ENCODE data around the gene ATXN1.

Gene ATXN1

DNA sequence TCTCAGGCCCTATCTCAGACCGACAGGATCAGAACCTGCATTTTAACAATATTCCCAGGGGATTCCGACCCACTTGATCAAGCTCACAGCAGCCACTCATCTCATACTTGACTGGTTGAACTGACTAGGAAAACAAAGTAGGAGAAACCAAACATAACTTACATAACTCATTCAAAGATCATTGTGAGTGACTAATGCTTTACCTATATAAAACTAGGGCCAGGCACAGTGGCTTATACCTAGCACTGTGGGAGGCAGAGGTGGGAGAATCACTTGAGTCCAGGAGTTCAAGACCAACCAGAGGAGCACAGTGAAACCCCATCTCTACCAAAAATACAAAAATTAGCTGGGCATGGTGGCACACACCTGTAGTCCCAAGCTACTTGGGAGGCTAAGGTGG lies 251.0 kb downstream of the ATXN1 start:
- no peaks in the 10 kb centered on the region for H4K20me1 ChIP-seq
- H3K9me3 ChIP-seq, result no peaks in the 10 kb centered on the region
- H3K4me2 ChIP-seq, result no peak overlapping the region
- no peaks in the 10 kb centered on the region for H3K36me3 ChIP-seq
- no peaks in the 10 kb centered on the region for H3K27me3 ChIP-seq
- TF ChIP-seq Cebpa-rat (IDR thresholded peaks at IDR 0.05), result no peak
- no peak overlapping the region for H3K4me3 ChIP-seq
- H3K4me1 ChIP-seq, result peaks cover 21% of the 10 kb centered on the region
- H3K27ac ChIP-seq, result no peak overlapping the region
- H3K9ac ChIP-seq, result no peak overlapping the region

DNA sequence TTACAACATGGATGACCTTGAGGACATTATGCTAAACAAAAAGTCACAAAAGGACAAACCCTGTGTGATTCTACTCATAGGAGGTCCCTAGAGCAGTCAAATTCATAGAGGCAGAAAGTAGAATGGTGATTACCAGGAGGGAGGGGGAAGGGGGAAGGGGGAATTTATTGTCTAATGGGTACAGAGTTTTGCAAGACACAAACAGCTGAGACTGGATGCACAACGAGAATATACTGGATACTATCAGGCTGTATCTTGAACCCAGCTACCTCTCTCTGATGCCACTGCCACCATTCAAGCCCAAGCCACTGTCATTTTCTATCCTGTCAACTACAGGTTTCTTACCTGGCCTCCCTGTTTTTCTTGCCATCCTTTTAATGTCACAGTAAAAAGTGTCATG lies 252.3 kb downstream of the ATXN1 start:
- Histone ChIP-seq H3K9me3 (no peaks in the 10 kb centered on the region), H3K27me3 (no peaks in the 10 kb centered on the region), H4K20me1 (no peaks in the 10 kb centered on the region), H3K36me3 (no peaks in the 10 kb centered on the region), H3K9ac (no peak overlapping the region), H3K27ac (no peak overlapping the region), H3K4me1 (peaks cover 34% of the 10 kb centered on the region), H3K4me3 (no peak overlapping the region), H3K4me2 (no peak overlapping the region)
- no peak for TF ChIP-seq Cebpa-rat (IDR thresholded peaks at IDR 0.05)

DNA sequence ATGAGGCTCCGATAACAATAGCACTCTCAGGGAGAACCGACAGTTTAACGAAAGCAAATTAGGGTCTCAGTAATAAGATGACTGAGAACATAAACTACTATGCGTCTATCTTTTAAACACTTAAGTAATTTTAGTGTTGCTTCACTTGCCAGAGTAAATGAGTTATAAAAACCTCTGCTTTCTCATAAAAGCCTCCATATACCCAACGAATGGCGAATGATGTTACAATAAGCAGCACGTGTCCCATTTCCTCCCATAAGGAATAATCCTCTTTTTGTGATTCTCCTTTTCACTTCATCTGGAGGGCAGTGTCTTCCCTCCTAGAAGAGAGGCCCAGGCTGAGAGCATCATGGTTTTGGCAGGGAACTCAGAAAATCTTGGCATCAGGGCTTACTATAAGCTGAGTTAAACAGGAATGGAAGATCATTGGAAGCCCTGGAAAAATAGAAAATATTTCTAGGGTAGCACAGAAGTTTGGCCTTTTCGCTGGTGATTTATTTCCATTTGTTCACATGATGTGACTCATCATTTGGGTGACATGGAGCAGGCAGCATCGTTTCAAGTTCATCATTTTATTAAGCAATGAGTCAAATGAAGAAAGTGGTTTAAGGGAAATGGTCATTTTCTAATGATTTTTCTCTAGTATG lies 255.4 kb downstream of the ATXN1 start:
- Histone ChIP-seq H4K20me1 (no peaks in the 10 kb centered on the region), H3K27ac (no peak overlapping the region), H3K4me1 (peaks cover 19% of the 10 kb centered on the region), H3K4me3 (no peak overlapping the region), H3K4me2 (no peak overlapping the region), H3K27me3 (no peaks in the 10 kb centered on the region), H3K36me3 (no peaks in the 10 kb centered on the region), H3K9ac (no peak overlapping the region), H3K9me3 (no peaks in the 10 kb centered on the region)
- no peak for TF ChIP-seq Cebpa-rat (IDR thresholded peaks at IDR 0.05)

DNA sequence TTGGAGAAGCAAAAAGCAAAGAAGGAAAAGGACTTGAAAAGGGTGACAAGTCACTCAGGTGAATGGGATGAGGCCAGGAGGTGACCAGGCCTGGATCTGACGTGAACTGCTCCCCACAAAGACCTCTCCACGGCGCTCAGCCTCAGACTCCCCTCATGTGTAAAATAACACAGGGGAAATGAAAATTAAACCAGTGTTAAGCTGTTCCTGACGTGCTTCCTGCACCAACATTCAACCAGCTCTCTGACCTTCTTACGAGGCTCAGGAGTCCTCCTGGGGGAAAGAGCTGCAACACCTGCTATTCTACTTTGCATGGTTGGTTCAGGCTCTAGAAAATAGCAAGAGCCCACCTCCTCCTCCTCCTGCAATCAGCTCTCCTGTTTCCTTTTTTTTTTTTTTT lies 256.7 kb downstream of the ATXN1 start:
- no peak overlapping the region for H3K27ac ChIP-seq
- no peaks in the 10 kb centered on the region for H4K20me1 ChIP-seq
- H3K4me1 ChIP-seq, result peaks cover 19% of the 10 kb centered on the region
- peak overlapping the region; percentile 71 for H3K4me2 ChIP-seq
- H3K4me3 ChIP-seq, result no peak overlapping the region
- no peaks in the 10 kb centered on the region for H3K9me3 ChIP-seq
- H3K27me3 ChIP-seq, result no peaks in the 10 kb centered on the region
- H3K9ac ChIP-seq, result peak overlapping the region; percentile 20; the same call in 1 of the 2 replicates
- H3K36me3 ChIP-seq, result no peaks in the 10 kb centered on the region
- no peak for TF ChIP-seq Cebpa-rat (IDR thresholded peaks at IDR 0.05)

DNA sequence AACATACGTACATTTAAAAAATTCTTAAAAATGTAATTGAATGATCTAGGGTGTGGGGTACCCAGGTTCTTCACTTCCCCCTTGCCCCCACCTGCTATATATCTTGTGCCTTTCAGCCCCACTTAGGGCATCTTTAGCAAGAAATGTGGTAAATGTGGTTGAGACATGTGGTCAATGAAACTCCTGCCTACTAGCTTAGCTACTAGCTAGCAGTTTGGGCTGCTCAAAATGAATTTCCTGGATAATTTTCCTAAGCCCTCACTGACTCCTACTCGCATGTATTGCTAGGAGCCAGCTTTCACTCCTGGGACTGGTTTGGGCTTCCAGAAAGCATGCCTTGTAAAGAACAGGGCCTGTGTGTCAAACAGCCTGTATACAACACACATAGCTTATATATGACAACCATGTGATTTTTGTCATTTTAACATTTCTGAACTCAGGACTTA lies 257.3 kb downstream of the ATXN1 start:
- TF ChIP-seq Cebpa-rat (IDR thresholded peaks at IDR 0.05), result no peak
- peaks cover 19% of the 10 kb centered on the region for H3K4me1 ChIP-seq
- no peaks in the 10 kb centered on the region for H3K27me3 ChIP-seq
- H3K36me3 ChIP-seq, result no peaks in the 10 kb centered on the region
- H3K4me2 ChIP-seq, result peak overlapping the region; percentile 71
- no peaks in the 10 kb centered on the region for H4K20me1 ChIP-seq
- H3K4me3 ChIP-seq, result no peak overlapping the region
- no peak overlapping the region for H3K27ac ChIP-seq
- H3K9ac ChIP-seq, result no peak overlapping the region
- peaks cover 3% of the 10 kb centered on the region; the same call in 1 of the 2 replicates for H3K9me3 ChIP-seq

DNA sequence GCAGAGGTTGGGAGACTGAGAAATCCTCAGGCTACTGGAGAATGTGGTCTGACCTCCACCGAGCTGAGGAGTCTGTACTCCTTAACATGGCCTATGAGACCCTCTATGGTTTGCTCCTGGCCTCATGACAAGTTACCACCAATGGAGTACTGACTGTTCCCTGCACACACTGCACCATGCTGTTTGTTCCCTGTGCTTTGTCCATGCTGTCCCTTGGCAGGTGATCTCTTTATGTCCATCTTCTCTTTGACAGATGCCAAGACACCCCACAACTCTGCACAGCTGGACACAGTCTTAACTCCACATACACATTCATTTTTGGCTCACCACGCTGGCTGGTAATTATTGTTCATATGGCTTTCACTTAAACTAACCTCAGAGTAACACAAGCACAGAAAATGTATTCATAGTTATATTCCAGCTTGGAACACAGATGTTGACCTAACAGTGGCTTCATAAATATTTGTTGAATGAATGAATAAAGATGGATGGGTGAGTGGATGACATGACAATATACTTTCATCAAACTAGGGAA lies 258.0 kb downstream of the ATXN1 start:
- Histone ChIP-seq H3K4me2 (no peak overlapping the region), H3K4me3 (no peak overlapping the region), H3K9me3 (peaks cover 3% of the 10 kb centered on the region; the same call in 1 of the 2 replicates), H3K4me1 (peaks cover 19% of the 10 kb centered on the region), H3K9ac (no peak overlapping the region), H4K20me1 (no peaks in the 10 kb centered on the region), H3K36me3 (no peaks in the 10 kb centered on the region), H3K27ac (no peak overlapping the region), H3K27me3 (no peaks in the 10 kb centered on the region)
- no peak for TF ChIP-seq Cebpa-rat (IDR thresholded peaks at IDR 0.05)

DNA sequence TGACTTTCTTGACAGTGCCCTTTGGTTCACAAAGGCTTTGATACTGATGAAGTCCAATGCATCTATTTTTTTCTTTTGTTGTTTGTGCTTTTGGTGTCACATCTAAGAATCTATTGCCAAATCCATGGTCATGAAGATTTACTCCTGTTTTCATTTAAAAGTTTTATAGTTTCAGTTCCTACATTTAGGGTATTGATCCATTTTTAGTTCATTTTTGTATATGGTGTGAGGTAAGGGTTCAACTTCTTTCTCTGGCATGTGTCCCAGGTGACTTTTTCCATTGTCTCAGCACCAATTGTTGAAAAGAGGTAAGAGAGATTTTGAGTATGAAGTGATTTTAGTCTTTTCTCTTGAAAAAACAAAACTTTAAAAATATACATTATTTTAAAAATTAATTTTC lies 262.3 kb downstream of the ATXN1 start:
- Histone ChIP-seq H3K27ac (no peak overlapping the region), H3K4me3 (no peak overlapping the region), H3K4me1 (peaks cover 12% of the 10 kb centered on the region), H3K27me3 (no peaks in the 10 kb centered on the region), H3K9ac (no peak overlapping the region), H3K36me3 (no peaks in the 10 kb centered on the region), H3K9me3 (peaks cover 3% of the 10 kb centered on the region; the same call in 1 of the 2 replicates), H3K4me2 (no peak overlapping the region), H4K20me1 (no peaks in the 10 kb centered on the region)
- TF ChIP-seq Cebpa-rat (IDR thresholded peaks at IDR 0.05), result no peak

DNA sequence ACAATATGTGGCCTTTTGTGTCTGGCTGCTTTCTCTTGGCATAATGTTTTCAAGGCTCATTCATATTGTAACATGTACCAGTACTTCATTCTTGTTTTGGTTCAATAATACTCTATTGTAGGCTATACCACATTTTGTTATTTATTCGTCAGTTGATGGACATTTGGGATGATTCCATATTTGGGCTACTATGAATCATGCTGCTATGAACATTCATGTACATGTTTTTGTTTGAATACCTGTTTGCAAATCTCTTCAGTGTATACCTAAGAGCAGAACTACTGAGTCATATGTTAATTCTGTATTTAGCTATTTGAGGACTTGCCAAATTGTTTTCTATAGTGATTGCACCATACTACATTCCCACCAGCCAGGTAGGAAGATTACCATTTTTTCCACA lies 263.0 kb downstream of the ATXN1 start:
- Histone ChIP-seq H3K9me3 (peaks cover 3% of the 10 kb centered on the region; the same call in 1 of the 2 replicates), H4K20me1 (no peaks in the 10 kb centered on the region), H3K27ac (no peak overlapping the region), H3K9ac (no peak overlapping the region), H3K4me1 (peaks cover 9% of the 10 kb centered on the region), H3K4me2 (no peak overlapping the region), H3K4me3 (no peak overlapping the region), H3K27me3 (no peaks in the 10 kb centered on the region), H3K36me3 (no peaks in the 10 kb centered on the region)
- no peak for TF ChIP-seq Cebpa-rat (IDR thresholded peaks at IDR 0.05)

DNA sequence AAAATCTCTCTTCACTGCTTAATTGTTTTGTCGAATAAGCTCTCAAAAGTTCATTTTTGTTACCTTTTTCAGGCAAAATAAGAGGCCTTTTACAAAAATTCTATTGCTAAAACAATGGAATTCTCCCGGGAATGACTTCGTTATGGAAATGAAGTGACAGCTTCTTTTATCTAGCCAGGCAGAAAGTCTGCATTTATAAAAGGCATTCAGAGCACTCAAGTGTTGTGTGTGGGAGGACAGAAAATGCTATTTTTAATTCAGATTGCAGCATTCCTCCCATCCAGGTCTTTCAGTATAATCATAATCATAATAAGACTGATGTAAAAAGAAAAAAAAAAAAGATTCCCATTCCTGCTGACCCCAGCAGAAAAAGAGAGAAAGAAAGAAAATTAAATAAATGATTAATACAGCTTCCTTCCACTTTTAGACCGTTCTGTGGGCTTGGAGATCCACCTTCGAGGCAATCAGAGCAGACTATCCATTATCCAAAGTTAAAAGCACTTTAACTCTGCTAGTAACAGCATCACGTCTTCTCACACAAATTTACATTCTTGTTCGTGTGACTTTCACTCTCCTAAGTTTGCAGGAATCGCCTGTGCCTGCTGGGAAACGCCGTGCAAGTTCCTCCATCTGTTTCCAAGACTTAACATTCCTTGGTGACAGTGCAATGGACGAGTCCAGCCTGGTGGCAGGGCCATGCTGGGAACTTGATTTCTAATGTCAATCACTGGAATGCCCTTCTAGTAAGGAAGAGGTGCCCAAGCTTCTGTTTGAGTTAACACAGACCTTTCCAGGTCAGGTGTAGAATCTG lies 264.1 kb downstream of the ATXN1 start:
- no peak overlapping the region for H3K9ac ChIP-seq
- no peak overlapping the region for H3K27ac ChIP-seq

DNA sequence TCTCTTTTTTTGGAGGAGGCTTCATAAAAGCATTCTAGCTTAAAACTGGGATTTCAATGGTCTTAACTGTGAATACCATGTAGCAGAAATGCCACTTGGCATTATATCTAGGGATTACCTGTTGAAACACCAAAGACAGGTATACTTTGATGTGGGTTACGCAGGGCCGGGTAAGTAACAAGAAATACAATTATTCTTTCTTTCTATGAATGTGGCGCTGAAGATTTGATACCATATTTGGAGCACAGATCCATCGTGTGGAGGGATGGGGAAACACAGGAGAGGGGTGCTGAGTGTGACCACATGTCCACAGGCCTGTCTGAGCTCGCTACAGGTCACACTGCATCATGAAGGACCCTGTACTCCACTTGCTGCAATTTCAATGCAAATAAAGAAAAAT lies 265.1 kb downstream of the ATXN1 start:
- no peak for TF ChIP-seq Cebpa-rat (IDR thresholded peaks at IDR 0.05)
- H3K27ac ChIP-seq, result no peak overlapping the region
- peaks cover 9% of the 10 kb centered on the region for H3K4me1 ChIP-seq
- no peaks in the 10 kb centered on the region for H4K20me1 ChIP-seq
- no peak overlapping the region for H3K4me3 ChIP-seq
- no peaks in the 10 kb centered on the region for H3K27me3 ChIP-seq
- no peak overlapping the region for H3K9ac ChIP-seq
- H3K36me3 ChIP-seq, result no peaks in the 10 kb centered on the region
- H3K9me3 ChIP-seq, result peaks cover 3% of the 10 kb centered on the region; the same call in 1 of the 2 replicates
- H3K4me2 ChIP-seq, result no peak overlapping the region

More for the DNA sequence above, 264.1 kb downstream of the ATXN1 start:
- Histone ChIP-seq H4K20me1 (no peaks in the 10 kb centered on the region), H3K4me3 (no peak overlapping the region), H3K27me3 (no peaks in the 10 kb centered on the region), H3K36me3 (no peaks in the 10 kb centered on the region), H3K4me1 (peaks cover 9% of the 10 kb centered on the region), H3K4me2 (no peak overlapping the region), H3K9me3 (peaks cover 3% of the 10 kb centered on the region; the same call in 1 of the 2 replicates)
- TF ChIP-seq Cebpa-rat (IDR thresholded peaks at IDR 0.05), result no peak

All from BLaER1 (cell line).